Kidney (tissue), 14 donors: Measurements from ENCODE around the gene ADGRG1. TPM values are rescaled to one million over a fixed set of nuclear protein-coding genes. Genes with fewer than 3 reads are reported as not detected.

Experiments
- DNase-seq, 5 donors: peaks; one replicate each; pipeline ENCODE4 v3.0.0-alpha.2; 2013 to 2020
- FAIRE-seq: peaks from 2 replicates; lab custom pipeline; 2012; peaks lifted over from hg19 to GRCh38; lab: Jason Lieb, UNC
- H3K27ac ChIP-seq, 2 donors: one replicate each; pipeline ENCODE4 v1.7.0; 2013; ENCODE audit warnings: low read depth in 2 of 2, low read length in 2 of 2, inconsistent platforms in 1 of 2
- H3K27me3 ChIP-seq: one replicate; pipeline ENCODE4 v1.7.1; 2013; ENCODE audit warnings: low read length, inconsistent platforms; ENCODE audit not compliant: control insufficient read depth, insufficient read depth
- H3K36me3 ChIP-seq, 3 donors: one replicate each; pipeline versions ENCODE4 v1.7.0 to v1.7.1; 2013; ENCODE audit warnings: low read length in 3 of 3, control low read depth in 1 of 3, inconsistent platforms in 1 of 3; ENCODE audit not compliant: insufficient read depth in 3 of 3, control insufficient read depth in 2 of 3
- H3K4me1 ChIP-seq, 3 donors: one replicate each; pipeline versions ENCODE4 v1.7.0 to v1.7.1; 2013; ENCODE audit warnings: low read length in 3 of 3, inconsistent platforms in 1 of 3, low read depth in 1 of 3; ENCODE audit not compliant: control insufficient read depth in 2 of 3, insufficient read depth in 2 of 3
- H3K4me3 ChIP-seq, 3 donors: one replicate each; pipeline versions ENCODE4 v1.7.0 to v1.8.1; 2013; ENCODE audit warnings: low read length in 3 of 3, control low read depth in 1 of 3, inconsistent platforms in 1 of 3
- H3K9ac ChIP-seq, 3 donors: one replicate each; pipeline versions ENCODE4 v1.7.0 to v1.7.1; 2013; ENCODE audit warnings: low read length in 3 of 3, control low read depth in 1 of 3, inconsistent platforms in 1 of 3
- H3K9me3 ChIP-seq, 3 donors: one replicate each; pipeline versions ENCODE4 v1.7.0 to v1.7.1; 2013; ENCODE audit warnings: low read length in 3 of 3, control low read depth in 1 of 3, inconsistent platforms in 1 of 3; ENCODE audit not compliant: control insufficient read depth in 2 of 3, insufficient read depth in 1 of 3
- CTCF ChIP-seq: IDR thresholded peaks from 3 replicates; pipeline ENCODE4 v1.5.1; 2012; ENCODE audit warnings: mild to moderate bottlenecking, moderate library complexity, borderline replicate concordance; ENCODE audit not compliant: insufficient read depth; ENCODE audit errors: extremely low read depth
- intact Hi-C: fragments of 100-400 bp; cut with DNase I; formaldehyde crosslinking; loops from one replicate; pipeline ENCODE4 v1.11.1; 2022
- polyA plus RNA-seq: library from polyadenylated mRNA; stranded (reverse); fragments of 350-450 nt; fragmentation: Illumina TruSeq; extraction: RNeasy Lipid Tissue Mini Kit (QIAGEN cat#74804); gene quantifications from one replicate; pipeline ENCODE4 v1.2.3, GENCODE V29; 2014; ENCODE audit warnings: low read depth, low replicate concordance; ENCODE audit not compliant: insufficient read depth
- total RNA-seq: library from RNA; stranded (reverse); fragmentation: NEBNext Ultra II Directional; extraction: Animal tissue kit (Norgen Biotek cat#: 25700); gene quantifications from one replicate; pipeline ENCODE4 v1.2.1, GENCODE V29; 2021
- donor health status: control.
- donor health status: control.
- donor health status: control.
- donor health status: control.
- donor health status: control.
- donor health status: DM: yes; HTN: yes; CAD: no.
- donor health status: Normal renal cell carcinoma (clear cell type).

Gene ADGRG1
- total and polyA plus RNA-seq, 2 donors from 2014 or later = 188 to 351 TPM

- H3K4me1 ChIP-seq = peaks cover 2 to 69% (median 63%) of the 10 kb centered on the region in 3 donors
- peak overlapping the region in 2 of 3 donors; percentile 58 to 73 for H3K4me3 ChIP-seq
- H3K36me3 ChIP-seq = peaks cover 0 to 5% (median 0%) of the 10 kb centered on the region in 3 donors
- FAIRE-seq (no peak), DNase-seq (peak in 2 of 5 donors; percentile 50 to 69)
- H3K9ac ChIP-seq = peak overlapping the region in 2 of 3 donors; percentile 43 to 74
- peak overlapping the region; percentile 91 to 99 for H3K27ac ChIP-seq
- no peaks in the 10 kb centered on the region for H3K27me3 ChIP-seq
- TF ChIP-seq CTCF = no peak
- no peaks in the 10 kb centered on the region for H3K9me3 ChIP-seq
- intact Hi-C loops = no loop called here
Observed at GRCh38 chr16:57621521-57622271, 6.7 kb upstream of the ADGRG1 start.

GRCh38 chr16:57622361-57623250 is 5.8 kb upstream of the ADGRG1 start:
- FAIRE-seq = no peak
- H3K9ac ChIP-seq = peak overlapping the region in 2 of 3 donors; percentile 12 to 74
- H3K36me3 ChIP-seq = peaks cover 0 to 5% (median 0%) of the 10 kb centered on the region in 3 donors
- peaks cover 2 to 75% (median 70%) of the 10 kb centered on the region in 3 donors for H3K4me1 ChIP-seq
- DNase-seq = peak in 3 of 5 donors; percentile 63 to 89 (median 68)
- TF ChIP-seq CTCF = no peak
- peak overlapping the region in 2 of 3 donors; percentile 53 to 73 for H3K4me3 ChIP-seq
- H3K9me3 ChIP-seq = no peaks in the 10 kb centered on the region
- intact Hi-C loops = no loop called here
- peak overlapping the region; percentile 91 to 99 for H3K27ac ChIP-seq
- H3K27me3 ChIP-seq = no peaks in the 10 kb centered on the region

- Histone ChIP-seq H3K36me3 (peaks cover 0 to 5% (median 0%) of the 10 kb centered on the region in 3 donors), H3K4me1 (peaks cover 2 to 77% (median 68%) of the 10 kb centered on the region in 3 donors), H3K9me3 (no peaks in the 10 kb centered on the region), H3K9ac (peak overlapping the region in 2 of 3 donors; percentile 19 to 74), H3K4me3 (peak overlapping the region in 2 of 3 donors; percentile 53 to 73), H3K27me3 (no peaks in the 10 kb centered on the region), H3K27ac (peak overlapping the region; percentile 91 to 99)
- DNase-seq (peak in 4 of 5 donors; percentile 55 to 91 (median 74)), FAIRE-seq (no peak)
- intact Hi-C loops = no loop called here
- no peak for TF ChIP-seq CTCF
Observed at GRCh38 chr16:57623251-57624043, 5.0 kb upstream of the ADGRG1 start.
